GM21723 (cell line): ENCODE results near the gene GPER1.
"Not testable (repeated sequence)": the region's sequence is repeated elsewhere in the genome, so short reads cannot be mapped to it uniquely, and the experiment has no call there.

Experiments used
- ATAC-seq: cut with Tn5 transposase; IDR thresholded peaks from one replicate; pipeline ENCODE4 v1.9.1; 2021; ENCODE audit warnings: mild to moderate bottlenecking, moderate library complexity; ENCODE audit not compliant: unreplicated experiment

GPER1 gene

DNA sequence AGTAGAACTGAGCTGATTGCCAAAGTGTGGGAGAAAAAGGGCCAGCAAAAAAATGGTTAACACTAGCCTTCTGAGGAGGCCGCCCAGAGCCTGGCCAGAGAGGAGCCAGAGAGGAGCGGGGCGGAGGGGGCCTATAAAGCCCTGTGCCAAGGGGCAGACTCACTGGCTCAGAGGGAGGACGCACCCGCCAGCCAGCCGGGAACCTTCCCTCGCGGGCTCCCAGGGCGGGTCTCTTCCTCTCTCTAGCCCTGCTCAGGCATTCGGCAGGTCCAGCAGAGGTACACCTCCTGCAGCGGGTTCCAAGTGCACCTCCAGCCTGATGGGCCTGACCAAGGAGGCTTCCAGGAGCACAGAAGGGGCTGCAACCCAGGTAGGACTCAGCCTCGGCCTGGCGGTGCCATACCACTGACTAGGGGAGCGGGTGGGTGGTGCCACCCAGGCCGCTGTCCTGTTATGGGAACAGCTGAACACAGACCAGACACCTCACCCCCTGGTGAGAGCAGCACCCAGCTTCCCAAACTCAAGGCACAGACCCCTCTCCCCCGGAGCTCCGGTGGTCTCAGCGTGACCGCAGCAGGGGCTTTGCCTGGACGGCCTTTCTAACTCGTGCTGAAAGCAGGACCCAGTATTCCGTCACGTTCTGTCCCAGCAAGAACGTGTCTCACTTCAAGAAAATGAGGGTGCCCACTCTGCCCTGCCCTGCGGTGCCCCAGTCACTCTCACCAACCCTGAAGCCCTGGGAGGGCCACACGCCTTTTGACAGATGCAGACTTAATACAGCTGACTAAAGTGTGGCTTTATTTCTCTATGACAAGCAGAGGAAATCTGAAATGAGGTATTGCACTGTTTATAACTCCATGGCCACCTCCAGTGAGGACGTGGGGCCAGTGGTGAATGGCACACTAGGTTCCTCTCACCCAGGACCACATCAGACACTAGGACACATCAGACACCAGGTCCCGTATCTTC is at the start of gene GPER1:
TSS of gene GPER1 (plus strand) at position 162 of the 969 bp plus-strand sequence. CDS start 3,616 bp downstream, outside the sequence.
- ATAC-seq, result no peak

DNA sequence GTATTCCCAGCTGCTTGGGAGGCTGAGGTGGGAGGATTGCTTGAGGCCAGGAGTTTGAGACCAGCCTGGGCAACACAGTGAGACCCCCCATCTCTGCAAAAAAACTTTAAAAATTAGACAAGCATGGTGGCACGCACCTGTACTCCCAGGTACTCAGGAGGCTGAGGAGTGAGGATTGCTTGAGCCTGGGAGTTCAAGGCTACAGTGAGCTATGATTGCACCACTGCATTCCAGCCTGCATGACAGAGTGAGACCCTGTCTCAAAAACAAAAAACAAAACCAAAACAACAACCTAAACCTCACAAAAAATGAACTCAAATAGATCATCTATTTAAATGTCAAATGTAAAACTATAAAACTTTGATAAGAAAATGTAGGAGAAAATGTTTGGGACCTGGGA is 47.7 kb upstream of the GPER1 start:
- ATAC-seq, result not testable (repeated sequence)

DNA sequence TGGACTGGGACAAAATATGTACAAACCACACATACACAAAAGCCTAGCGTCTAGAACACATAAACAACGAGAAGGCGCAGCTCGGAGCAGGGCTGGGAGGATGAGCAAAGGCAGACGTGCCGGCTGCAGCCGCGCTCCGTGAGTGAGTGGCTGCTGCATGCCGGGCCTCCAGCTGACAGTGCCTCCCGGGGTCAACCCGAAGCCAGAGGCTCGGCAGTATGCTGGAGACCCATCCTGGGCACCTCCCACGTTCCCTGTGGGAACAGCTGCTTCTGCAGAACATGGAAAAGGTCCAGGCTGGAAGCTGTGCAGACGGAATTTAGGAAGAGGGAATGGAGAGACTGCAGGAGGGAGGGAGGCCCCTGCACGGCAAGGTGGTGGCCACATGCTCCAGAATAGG is 47.1 kb upstream of the GPER1 start:
- no peak for ATAC-seq

DNA sequence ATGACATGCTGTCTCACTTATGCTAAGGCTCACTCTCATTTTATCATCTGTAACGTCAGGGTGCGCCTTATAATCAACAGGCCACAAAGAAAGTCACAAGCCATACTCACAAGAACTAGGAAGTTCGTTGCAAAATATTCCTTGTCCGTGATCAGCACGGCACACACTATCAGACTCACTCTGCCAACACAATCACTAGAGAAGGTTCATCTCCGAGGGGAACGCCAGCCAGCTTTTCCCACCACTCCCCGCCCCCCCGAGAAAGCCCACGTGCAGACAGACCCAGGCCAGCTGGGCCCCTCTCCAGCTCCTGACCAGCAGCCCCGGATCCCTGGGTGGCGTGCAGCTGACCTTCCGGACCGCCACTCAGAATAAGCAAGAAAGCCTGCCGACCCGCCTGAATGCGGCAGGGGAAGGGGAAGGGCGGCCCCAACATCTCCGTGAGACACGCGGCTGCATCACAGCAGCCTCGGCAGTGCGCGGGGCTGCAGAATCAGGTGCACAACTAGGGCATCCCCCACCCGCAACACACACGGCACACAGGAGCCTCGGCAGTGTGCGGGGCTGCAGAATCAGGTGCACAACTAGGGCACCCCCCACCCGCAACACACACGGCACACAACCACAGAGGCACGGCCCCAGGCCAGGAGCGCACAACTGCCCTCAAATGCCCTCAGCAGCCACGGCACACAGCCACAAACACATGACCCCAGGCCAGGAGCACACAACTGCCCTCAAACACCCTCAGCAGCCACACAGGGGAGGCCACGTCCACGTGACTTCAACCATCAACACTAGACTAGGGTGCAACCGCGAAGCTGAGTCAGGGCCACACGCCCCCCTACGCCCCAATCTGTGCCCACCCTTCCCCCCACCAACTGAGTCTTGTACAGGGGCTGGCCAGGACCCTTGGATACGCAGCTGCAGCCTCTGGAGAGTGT is 46.1 kb upstream of the GPER1 start:
- no peak for ATAC-seq

DNA sequence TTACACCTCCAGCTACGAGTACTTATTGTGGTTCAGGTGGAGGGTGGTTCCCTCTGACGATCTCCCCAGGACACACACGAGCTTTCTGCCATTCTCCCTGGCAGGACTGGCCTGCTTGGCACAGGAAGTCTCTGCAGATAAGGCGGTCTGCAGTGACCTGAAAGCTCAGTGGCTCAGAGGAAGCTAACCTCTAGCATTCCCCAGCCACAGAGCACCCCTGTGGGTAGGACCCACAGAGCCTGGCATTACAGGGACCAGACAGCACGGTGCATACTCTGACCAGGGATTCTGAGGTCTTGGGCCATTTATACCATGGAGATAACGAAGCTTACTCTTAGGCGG is 45.5 kb upstream of the GPER1 start:
- ATAC-seq, result no peak

DNA sequence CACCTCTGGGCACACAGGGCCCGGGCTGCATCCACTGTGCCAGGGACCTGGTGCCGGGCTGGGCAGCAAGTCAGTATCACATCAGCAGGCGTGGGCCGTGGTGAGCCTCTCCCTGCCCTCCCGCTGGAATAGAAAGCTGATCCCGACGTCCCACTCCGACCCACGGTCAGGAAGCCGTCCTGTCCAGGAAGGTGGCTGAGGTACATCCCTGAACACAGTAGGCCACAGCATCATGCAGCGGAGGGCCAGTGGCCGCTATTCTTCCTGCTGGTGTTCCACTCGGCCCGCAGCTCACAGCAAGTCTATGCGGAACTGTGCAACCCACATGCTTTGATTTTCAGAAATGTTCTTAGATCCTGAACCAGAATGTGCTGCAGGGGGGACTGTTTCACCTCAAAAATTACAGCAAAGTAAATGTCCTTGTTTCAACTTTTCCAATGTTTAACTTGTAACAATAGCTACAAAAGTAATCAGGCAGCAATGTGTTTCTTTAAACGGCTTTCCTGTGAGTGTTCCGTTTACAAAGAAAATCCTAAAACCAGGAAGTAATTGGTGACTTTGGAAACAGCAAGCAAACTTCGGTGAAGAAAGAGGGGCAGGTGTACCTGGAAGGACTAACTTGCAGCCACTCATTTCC is 44.2 kb upstream of the GPER1 start:
- no peak for ATAC-seq

DNA sequence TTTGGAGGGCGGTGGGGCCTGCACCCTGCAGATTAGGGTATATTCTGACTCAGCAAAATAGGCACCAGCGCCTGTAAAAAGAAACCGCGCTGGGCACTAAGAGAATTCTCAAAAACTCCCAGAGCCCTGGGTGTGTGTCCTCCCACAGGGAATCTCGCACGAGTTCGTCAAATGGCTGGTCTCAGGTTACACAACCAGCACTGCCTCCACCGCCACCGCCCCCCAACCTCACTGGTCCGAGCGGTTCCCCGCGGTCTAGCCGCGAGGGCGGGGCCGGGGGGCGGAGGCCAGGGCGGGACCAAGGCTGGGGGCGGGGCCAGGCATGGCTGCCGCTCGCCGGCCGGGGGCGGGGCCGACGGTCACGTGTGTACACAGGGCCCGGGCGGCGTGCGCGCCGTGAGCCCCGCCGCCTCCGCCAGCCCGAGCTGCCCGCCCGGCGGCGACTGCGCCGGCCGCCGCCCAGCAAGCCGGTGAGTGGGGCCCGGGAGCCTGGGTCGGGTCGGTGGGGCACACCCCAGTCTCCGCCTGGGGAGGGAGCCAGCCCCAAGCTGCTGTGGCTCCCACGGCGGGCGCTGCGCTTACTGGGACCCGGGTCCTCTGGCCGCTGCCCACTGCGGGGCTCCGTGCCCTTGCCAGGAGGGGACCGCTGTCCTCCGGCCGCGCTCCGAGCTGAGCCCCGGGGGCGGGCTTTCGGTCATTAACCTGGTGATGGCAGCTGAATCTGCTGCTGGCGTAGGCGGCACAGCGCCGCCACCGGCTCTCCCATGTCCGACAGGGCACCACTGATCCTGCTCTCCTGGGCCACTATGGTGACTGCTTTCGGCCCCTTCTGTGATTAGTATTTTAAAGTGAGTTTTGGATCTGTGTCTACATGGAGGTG is 43.5 kb upstream of the GPER1 start, which contains the start of gene GPR146:
TSS of gene GPR146 (plus strand) at position 358 of the 880 bp plus-strand sequence. CDS start 12,970 bp downstream, outside the sequence.
- ATAC-seq, result peak; percentile 84

DNA sequence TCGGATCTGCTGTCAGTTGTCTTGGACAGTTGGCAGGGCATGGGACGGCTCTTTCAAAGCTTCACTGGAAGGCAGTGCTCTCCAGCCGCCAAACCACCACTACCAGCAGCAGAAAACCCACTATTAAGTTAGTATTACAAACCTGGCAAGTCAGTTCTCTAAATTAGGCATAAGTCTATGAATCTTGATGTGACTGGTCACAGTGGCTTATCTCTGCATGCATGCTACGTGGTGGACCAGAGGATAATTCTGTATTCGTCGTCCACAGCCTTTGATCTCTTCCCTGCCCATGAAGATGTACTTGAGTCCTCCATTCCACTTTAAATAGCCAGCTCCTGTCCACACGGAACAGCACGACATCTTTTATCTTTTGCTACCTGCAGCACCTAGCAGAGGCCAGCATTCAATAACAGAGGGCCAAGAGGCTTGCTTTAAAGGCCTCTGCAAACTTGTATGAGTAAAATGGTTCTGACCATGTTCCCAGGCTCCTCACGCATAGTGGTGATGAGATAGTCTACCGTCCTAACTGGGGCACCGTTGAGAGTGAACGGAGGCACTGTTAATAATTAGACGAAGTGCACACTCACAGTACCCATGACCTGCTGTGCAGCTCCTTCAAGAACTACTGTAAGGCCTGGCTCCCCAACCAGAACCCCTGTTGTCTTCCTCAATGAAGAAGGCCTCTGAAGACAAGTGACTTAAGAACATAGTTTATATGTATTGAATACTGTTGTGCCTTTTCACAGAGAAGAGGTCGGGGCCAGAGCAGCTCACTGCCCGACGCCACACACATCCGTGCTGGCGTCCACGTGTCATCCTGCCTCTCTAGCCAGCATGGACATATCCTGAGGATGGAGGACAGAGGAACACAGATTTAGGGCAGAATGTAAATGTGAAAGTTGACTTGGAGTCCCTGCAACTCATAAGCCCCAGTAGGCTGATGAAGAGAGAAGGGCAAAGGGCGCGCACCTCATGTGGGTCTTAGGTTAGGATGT is 42.5 kb upstream of the GPER1 start:
- ATAC-seq, result no peak

DNA sequence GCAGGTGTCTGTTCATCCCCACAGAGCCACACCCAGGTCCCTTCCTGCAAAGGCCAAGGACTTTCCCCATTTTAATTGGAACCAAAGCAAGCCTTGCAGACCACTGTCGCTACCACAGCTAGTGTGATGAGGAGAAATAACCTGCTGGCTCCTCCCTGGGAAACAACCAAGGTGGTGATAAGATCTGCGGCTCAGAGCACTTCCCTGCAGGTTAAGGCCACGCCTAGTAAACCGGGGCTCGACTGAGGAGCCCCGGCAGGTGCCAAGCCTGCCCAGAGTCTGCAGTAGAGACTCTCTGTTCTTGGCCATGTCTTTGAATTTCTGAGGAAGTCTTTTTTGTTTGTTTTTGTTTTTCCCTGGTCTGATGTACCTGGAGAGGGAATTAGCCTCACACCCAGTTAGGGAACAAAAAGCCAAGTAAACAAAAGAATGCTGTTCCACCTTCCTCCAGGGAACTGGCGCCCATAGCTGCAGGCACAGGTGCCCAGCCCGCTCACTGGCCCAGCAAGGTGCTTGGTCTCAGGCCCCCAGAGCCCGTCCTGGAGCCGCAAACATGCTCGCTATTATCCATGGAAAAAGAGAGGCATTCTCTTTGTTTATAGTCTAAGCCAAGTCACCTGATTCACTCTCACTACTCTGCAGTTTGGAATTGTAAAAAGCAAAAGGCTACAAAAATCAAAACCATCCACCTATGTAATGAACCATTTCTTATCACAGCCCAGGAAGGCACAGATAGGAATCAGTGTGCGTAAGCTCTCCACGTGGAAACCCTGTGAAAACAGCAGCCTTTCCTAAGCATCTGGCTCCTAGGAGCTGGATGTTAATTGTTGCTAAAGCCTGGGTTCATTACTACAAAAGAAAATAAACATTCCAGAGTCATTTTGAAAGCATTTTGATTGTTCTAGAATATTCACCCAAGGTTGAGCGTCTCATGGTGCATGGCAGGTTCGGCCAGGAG is 40.9 kb upstream of the GPER1 start:
- ATAC-seq, result no peak

DNA sequence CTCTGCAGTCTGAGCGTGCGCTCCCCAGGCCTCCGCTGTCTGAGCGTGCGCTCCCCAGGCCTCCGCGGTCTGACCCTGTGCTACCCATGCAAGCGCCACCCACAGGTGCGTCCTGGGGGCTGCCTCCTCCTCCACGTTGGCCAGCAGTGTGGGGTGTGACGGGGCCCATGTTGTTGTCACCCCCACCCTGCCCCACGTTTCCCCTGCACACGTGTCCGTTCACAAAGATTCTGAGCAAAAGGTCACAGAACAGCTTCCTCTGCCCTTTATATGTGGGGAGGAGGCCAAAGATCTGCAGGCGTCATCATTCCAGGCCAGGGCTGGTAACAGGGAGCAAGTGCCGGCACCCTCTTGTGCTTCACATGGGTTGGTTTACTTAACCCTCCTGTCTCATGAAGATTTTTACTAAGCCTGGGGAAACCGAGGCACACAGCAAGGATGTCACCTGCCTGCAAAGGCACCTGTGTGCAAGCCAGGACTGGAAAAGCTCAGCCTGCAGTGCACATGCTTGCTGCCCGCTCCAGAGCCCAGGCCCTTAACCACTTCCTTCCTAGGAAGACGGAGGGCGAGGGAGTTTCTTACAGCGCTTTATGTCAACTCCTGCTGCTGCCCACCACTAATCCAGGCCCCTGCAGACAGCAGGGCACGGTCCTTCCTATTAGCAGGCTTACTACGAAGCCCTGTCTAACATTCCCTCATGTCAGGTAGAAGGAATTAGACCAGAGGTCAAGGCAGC is 38.7 kb upstream of the GPER1 start:
- ATAC-seq, result no peak

DNA sequence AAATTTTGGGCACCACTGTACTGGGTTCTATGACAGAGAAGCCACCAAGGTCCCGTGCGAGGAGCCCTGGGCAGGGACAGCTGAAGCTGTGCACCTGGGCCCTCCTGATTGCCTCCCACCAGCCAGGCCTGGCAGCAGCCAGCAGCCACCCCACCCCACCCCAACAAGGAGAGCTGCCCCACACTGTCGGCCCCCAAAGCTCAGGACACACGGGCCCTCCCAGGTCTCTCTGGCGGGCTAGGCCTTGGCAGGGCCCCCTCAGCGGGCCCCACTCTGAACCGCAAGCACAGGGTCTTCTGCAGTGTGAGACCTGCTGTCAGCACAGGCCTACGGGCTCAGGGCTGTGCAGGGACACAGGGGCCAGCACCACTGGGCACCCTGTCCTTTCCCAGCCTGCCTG is 38.1 kb upstream of the GPER1 start:
- ATAC-seq, result no peak

DNA sequence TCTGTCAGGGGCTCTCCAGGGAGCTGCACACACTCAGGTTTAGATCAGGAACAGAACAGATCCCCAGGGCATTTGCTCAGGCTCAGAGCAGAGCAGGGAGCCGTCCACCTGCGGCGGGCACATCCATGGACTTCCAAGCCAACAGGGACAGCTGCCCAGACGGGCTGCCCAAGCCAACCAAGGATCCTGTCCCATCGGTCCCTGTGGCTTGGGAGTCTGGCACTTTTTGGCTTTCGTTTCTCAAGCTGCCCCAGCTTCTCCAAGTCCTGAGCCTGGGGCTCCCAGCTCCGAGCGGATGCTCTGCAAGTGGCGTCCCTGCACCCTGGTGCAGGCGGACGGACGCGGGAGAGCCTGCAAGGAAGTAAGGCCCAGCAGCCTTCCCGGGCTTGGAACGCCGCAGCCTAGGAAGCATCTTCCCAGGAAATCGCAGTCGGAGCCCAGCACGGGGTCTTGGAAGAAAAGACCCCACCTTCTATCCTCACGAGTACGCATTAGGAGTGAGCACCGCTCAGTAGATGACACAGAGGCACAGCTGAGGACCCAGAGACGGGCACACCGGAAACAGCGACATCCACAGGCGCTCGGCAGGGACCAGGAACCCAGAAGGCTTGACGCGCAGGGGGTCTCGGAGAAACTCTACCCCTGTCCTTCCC is 37.5 kb upstream of the GPER1 start:
- ATAC-seq, result no peak

DNA sequence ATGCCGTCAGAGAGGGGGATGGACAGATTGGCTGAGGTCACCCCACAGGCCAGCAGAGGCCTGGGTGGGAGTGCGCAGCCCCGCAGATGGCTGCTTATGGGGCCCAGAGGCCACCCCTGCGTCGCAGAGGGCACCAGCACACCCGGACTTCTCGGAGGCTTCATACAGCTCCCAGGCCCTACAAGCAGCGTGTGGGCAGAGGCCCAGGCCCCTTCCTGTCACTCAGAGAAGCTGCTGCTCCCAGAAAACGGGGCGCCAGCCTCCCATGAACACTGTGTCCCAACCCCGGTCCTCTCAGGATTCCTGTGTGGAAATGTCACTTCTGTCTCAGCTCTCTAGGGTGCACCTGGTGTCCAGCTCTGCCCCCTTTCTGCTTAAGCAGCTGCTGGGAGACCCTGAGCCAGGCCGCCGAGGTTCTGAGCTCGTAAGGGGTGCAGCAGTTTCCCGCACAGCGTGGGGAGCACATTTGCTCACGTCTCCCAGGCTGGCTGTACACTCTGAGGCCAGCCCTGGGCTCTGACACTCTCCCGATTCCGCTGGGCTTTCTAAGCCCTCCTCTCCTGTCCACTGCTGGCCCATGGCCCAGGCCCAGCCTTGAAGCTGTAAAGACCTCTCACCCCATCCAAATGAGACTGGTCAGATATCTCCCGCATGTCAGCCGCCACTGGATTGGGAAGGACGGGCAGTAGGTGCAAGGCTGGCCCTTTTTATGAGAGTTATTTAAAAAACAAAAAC is 36.8 kb upstream of the GPER1 start:
- no peak for ATAC-seq

DNA sequence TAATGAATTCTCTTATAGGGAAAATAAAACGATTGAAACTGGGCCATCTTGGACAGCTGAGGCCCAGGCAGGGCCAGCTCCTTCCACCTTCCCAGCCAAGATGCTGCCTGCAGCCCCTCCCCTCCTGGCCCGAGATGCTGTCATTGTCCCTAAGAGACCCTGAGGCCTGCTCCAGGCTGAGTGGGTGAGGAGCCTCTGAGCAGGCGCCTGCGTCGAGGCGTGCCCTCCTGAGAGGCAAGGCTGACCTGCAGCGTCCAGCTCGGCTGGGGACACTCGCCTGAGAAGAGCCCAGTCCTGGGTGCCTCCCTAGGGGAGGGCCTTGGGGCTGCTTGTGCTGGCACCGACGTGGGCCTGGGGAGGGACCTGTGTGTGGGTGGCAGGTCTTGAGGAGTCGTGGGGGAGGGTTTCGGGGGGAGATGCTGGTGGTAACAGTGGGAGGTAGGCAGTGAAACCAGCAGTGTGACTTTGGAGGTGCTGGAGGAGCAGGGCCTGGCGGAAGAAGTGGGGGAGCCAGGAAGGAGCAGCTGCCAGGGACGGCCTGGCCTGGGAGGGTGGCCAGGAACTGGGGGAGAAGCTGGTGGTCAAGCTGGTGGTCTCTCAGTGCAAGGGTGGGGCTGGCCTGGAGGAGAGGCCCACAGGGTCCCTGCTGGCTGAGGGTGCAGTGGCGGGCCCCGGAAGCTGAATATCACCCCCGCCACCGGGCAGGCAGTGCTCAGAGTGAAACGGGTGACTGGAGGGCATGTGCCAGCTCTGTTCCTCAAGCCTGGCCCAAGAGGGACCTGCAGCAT is 35.7 kb upstream of the GPER1 start:
- no peak for ATAC-seq

DNA sequence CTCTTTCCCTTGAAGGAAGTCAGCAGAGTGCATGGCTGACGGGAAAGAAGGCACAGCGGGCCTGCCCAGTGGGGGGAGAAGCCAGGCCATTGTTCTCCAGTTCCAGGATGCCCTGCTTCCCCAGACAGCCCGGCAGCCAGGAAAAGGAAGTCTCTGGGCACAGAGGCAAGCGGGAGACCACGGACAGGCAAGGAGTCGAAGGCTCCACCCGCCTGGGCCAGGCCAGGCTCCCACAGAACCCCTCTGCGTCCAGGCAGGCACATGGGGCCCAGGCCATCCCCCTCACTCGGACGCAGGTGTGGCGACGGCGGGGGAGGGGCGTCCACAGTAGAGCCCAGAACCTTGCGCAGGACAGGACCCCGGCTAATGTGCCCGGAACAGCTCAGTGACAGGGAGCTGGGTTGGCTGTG is 34.9 kb upstream of the GPER1 start:
- no peak for ATAC-seq
